Ammon's horn (tissue), 1 donor: ENCODE results near the gene UCN.
A peak's percentile ranks its signal among the peaks of the same experiment; 100 is the strongest.
"Not testable (repeated sequence)": the region's sequence is repeated elsewhere in the genome, so short reads cannot be mapped to it uniquely, and the experiment has no call there.

Experiments used
- DNase-seq: peaks from one replicate; pipeline ENCODE4 v3.0.0-alpha.2; 2016; ENCODE audit warnings: low spot score

The UCN gene

DNA sequence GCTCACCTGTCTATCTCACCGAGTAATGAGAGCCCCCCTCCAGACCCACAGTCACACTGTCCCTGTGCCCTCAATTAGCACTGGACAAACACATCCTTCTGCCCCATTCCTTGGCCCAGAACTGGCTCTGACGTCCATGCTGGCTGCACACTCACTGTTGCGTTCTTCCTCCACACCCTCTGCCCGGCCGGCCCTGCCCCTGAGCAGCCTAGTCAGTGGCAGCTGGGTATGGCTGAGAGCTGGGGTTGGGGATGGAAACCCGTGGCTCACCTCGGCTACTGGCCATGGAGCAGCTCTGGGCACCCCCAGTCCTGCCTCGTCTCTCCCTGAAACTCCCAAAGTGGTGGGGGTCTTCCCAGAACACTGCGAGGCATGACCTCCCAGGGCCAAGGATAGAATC is 6.5 kb upstream of the UCN start:
- no peak for DNase-seq

DNA sequence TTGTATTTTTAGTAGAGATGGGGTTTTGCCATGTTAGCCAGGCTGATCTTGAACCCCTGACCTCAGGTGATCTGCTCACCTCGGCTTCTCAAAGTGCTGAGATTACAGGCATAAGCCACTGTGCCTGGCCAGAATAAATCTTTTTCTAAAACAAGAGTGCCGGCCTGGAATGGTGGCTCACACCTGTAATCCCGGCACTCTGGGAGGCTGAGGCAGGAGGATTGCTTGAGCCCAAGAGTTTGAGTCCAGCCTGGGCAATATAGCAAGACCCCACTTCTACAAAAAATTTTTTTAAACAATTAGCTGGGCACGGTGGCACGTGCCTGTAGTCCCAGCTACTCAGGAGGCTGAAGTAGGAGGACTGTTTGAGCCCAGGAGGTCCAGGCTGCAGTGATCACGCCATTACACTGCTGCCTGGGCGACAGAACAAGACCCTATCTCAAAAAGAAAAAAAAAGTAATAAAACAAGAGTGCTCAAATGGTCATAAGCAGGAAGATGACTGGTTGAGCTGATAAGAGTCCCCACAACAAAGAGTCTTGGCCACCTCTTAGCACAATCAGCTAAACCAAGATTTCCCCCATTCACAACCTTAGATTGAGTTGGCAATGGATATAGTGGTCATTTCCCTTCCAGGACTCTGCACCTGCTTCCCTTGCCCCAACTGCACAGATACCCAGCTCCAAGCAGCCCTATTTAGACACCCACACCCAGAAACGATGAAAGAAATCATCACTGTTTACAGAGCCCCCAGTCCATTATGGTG is 5.8 kb upstream of the UCN start:
- no peak for DNase-seq

DNA sequence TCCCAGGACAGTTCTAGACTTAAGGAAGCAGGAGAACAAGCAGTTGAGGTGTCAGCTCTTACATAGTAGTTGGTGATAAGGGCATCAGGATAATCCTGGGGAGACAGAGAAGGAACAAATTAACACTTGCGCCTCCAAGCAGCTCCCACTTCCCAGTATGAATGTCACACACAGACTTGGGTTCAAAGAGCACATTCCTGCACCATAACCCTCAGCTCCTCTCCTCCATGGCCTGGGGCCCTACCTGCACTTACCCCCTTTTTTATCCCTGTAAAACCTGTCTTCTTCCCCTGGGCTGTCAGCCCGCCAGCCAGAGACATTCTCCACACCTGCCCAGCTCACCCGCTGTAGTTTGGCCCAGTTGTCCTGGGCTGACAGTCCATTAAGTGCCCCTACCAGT is 3.9 kb upstream of the UCN start:
- DNase-seq, result no peak

DNA sequence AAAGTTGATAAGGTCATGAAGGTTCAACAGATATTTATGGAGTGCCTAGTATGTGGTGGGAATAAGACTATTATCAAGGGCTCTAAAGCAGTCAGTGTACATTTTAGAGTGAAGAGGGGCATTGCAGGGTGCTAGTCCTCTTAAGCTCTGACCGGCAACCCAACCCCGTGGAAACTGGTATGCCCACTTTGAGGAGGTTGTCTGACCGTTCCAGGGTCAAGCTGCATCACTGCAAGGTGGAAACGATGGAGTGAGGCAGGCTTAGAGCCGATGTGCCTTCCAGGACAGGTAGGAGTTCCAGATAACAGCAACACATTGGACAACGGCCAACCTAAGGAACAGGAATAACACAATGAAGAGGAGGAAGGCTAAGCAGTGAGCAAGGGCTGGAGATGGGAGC is 1.4 kb upstream of the UCN start:
- DNase-seq, result no peak

DNA sequence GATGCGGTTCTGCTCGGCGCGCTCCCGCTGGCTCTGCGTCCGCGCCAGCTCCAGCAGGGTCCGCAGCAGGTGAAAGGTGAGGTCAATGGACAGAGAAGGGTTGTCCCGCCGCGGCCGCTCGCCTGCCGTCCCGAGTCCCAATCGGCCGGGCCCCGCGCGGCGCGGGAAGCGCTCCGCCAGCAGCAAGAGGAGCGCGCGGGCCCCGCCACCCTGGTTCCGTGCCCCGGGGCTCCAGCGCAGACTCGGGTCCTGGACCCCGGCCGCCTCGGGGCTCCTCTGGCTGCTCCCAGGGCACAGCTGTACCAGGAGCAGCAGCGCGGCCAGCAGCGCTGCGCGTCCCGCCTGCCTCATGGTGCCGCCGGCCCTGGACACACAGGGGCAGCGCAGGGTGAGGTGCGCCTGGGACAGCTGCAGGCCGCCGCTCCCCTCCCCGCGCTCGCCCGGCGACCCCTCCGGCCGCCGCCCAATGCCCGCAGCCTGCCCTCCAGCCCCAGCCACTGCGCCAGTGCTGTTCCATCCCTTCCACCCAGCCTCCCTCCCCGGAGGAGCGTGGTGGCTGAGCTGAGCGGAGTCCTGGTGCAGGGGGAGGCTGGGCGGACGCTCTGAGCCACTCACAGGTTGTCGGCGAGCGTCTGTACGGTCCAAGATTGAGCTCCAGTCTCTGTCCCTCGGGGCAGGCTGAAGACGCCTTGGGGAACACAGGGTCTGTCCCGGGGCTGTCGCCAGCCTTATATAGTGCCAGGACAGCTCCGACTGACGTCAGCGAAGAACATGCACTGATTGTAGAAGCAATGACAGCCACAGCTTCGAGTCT is 493 bp downstream of the UCN start:
- no peak for DNase-seq

DNA sequence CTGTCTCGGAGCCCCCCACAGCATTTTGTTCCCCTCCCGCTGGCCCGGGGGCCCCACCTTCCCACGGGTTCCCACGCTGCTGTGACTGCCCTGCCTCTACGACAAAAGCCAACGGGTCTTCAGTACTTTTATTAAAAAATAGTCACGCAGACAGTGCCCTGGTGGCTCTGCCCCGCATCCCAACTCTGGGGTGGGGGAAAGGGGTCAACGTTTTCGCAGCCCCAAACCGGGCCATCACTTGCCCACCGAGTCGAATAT is 1.0 kb downstream of the UCN start:
- no peak for DNase-seq

DNA sequence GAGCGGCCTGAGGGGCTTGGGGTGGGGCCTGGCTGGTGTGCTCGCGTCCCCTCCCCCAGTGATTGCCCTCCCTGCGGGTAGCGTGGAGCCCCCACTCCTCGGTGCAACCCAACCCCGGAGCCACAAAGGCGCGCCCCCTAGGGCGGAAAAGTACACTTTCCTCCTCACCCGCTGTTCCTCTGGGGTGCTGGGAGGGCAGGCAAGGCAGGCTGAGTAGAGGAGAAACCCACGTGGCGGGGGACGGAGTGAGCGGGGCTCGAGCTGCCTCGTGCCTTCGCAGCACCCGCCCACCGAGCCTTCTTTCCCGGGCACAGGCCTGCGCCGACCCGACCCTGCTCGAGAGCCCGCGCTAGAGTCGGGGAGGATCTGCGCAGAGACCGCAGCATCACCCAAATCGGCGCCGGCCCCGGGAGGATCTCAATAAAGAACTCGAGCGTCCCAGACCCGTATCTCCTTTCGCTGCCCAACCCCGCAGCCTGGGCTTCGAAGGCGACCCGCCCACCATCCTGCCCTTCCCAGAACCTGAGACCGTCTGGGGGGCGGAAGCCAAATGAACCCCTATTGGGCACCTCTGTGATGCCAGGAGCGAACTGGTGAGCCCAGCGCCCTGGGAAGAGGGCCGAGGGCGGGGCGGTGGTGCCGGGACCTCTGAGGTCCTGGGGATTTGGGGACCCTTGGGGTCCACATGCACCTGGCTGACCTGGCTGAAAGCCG is 1.5 kb downstream of the UCN start:
- no peak for DNase-seq

DNA sequence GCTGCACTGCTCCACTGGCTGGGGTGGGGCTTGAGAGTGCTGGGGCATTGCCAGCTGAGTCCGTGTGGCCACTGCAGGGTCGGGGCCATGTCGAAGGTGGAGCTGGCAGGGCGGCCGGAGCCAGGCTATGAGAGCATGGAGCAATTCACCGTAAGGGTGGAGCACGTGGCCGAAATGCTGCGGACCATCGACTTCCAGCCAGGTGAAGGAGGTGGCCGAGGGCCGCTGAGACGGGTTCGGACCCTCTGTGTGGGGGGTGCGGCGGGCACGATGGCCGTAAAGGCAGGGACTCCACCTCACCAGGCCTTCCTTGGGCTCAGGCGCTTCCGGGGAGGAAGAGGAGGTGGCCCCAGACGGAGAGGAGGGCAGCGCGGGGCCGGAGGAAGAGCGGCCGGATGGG is 2.1 kb downstream of the UCN start:
- DNase-seq, result no peak

DNA sequence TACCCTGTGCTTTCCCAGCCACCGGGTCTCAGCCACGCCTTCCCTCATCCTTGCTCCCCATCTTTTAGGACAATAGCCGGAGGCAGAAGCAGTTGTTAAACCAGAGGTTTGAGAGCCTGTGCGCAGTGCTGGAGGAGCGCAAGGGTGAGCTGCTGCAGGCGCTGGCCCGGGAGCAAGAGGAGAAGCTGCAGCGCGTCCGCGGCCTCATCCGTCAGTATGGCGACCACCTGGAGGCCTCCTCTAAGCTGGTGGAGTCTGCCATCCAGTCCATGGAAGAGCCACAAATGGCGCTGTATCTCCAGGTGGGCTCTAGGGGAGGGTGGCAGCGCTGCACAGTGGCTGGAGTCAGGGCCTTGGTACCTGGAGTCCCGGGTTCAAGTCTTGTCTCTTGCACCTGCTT is 2.7 kb downstream of the UCN start:
- DNase-seq, result no peak

DNA sequence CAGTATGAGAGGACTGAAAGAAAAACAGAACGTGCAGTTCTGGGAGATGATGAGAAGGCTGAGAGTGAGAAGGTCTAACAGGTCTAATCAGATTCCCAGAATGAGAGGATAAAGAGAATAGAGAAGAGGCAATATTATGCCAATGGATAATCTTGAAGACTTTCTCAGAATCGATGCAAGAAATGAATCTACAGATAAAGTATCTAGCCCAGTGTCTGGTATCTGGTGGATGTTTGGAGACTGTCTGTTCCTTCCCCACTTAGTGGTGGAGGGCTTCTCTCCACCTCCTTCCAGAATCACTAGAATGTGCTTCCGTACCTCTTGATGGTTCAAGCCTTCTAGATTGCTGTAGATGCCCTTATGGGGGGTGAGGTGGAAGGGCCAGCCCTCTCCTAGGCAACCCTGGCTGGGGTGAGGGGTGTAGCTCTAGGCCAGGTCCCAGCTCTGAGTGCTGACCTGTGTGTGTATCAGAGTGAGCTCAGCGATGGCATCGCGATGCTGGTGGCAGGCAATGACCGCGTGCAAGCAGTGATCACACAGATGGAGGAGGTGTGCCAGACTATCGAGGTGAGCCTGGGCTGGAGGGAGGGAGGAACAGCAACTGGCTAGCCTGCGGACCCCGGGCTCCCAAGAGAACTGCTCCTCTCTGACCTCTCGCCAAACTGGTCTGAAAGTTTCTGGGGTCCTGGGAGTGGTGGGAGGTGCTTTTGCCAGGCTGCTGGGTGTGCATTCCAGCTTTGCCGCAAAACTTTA is 3.6 kb downstream of the UCN start:
- DNase-seq, result no peak

DNA sequence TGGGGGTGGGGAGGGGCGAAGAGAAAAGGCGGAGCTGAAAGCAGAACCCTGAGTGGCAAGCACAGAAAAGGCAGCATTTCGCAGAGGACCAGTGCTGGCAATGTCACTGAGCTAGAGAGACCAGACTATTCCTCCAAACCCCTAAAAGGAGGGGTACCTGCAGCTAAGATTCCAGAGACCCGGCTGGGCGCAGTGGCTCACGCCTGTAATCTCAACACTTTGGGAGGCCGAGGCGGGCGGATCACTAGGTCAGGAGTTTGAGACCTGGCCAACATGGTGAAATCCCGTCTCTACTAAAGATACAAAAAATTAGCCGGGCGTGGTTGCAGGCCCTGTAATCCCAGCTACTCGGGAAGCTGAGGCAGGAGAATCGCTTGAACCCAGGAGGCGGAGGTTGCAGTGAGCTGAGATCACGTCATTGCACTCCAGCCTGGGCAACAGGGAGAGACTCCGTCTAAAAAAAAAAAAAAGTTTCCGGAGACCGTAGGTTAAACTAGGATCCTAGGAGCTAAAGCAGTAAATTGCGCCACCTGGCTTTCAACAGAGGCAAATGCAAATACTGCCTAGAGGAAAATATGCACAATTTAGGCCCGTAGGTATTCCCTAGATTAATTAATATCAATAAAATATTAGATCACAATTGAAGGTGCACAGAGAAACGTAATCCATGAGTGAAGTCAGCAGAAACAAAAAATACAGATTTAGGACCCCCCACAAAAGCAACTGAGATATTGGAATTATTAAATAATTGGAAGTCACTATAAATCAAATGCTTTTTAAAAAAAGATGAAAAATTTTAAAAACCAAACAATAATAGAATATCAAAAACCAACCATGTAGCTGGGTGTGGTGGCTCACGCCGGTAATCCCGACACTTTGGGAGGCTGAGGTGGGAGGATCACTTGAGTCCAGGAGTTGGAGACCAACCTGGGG is 4.9 kb downstream of the UCN start:
- peak; percentile 54 for DNase-seq

DNA sequence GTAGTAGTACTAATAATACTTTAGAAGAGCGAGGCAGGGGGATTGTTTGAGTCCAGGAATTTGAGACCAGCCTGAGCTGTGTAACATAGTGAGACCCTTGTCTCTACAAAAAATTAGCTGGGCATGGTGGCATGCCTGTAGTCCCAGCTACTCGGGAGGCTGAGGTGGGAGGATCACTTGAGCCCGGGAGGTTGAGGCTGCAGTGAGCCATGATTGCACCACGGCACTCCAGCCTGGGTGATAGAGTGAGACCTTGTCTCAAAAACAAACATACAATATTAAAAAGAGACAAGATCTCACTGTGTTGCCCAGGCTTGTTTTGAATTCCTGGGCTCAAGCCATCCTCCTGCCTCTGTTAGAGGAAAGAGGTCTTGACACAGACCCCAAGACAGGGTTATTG is 7.6 kb downstream of the UCN start:
- not testable (repeated sequence) for DNase-seq

DNA sequence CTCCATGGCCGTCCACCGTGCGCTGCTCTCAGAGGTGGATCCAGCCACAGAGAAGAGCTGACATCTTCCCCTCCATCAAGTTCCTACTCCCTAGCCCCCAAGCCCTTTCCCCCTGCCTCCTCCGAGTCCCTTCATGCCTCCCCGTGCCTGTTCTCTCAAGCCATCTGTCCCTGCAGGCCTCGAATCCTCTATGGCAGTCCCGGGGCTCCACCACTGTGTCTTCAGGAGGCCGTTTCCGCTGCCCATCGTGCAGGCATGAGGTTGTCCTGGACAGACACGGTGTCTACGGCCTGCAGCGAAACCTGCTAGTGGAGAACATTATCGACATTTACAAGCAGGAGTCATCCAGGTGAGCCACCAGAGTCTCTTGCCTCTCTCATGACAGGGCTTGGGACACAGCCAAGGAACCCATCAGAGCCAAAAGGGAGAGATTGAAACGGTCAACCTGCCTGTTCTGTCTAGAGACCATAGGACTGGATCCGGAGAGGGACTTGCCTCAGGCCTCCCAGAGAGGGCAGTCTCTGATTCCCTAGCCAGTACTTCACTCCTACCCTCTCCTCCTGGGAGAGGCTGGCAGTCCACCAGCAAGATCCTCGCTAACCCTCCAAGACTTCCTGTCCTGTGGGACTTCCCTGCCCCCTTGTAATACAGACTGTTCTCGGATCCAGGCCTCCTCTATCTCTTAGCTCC is 9.7 kb downstream of the UCN start:
- DNase-seq, result no peak

DNA sequence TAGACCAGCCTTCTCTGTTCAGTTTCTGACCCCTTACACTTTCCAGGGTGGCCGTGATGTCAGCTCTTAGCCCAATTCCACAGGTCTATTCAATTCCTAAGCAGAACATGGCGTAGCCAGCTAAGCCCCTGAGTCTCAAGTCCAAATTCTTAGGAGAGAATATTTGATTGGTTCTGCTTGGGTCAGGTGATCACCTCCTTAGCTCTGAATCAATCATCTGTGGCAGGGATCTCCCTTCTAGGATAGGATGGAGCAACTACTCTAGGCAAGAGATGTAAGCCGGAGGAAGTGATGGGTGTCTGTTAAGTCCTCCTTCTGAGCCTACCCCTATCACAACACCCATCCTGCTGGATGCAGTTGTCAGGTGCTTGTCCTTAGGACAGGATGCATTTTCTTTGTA is 11.1 kb downstream of the UCN start:
- DNase-seq, result no peak

DNA sequence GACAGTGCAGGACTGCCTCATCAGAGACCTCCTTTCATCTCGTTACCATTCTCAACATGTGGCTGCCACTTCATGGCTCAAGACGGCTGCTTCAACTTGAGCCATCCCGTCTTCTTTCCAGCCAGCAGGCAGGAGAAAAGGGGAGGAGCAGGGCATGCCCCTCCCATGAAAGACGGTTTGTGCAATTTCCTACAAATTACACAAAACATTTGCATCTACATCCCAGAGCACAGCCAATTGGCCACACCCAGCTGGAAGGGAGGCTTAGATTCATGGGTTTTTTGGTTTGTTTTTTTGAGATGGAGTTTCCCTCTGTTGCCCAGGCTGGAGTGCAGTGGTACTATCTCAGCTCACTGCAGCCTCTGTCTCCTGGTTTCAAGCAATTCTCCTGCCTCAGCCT is 11.8 kb downstream of the UCN start:
- no peak for DNase-seq

DNA sequence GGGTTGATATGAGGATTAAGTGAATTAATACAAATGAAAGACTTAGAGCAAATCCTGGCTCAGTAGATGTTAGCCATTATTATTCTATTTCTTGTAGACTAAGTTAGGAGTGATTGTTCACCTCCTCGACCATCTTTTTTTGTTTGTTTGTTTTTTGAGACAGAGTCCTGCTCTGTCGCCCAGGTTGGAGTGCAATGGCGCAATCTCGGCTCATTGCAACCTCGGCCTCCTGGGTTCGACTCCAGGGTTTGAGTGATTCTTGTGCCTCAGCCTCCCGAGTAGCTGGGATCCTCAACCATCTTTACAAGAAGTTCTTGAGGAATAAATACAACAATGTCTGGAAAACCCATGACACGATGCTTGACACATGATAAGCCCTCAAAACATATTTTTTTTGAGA is 13.3 kb downstream of the UCN start:
- DNase-seq, result no peak

DNA sequence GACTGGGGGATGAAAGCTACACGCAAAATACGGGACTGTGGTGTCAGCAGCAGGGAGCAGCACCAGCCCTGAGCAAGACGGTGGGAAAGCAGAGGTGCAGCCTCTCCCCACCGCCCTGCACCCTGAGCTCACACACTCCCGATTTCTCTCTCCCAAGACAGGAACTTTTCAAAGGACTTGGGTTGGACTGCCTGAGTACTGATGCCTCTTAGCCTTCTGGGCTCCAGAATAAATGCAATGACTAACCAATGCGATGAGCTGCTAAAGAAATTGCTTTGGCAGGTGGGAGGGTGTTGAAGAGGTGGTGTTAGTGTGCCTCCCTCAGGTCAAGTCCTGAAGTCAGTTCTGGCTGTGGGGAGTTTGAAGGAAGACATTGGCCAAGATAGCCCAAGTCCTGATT is 16.4 kb downstream of the UCN start:
- DNase-seq, result no peak

DNA sequence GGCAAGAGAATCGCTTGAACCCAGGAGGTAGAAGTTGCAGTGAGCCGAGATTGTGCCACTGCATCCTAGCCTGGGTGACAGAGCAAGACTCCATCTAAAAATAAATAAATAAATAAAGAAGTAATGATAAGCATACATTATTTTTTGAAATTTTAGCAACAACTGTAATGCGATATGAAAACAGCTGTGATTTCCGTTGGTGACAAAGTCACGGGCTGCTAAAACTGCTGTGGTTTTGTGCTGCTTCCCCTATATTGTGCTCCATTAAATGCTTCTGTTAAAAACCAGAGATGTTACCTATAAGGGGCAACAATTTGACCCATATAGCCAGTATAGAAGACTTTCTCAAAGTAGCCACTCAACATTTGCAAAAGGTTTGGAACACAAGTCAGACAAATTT is 17.7 kb downstream of the UCN start:
- no peak for DNase-seq

DNA sequence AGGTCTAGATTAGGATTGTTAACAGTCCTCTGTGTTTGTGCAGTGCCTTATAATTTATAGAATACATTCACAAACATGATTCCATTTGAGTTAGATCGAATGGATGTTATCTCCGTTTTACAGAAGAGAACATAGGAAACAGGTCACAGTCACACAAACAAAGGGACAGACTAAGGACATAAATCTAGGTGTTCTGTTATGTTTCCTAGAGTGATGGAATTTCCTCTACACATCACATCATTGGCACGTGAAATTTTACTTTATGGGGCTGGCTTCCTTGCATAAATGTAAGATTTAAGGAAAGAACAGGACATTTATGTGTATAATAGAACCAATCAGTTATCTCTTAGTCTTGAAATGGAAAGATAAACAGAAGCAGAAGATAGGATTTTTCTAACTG is 19.6 kb downstream of the UCN start:
- no peak for DNase-seq

DNA sequence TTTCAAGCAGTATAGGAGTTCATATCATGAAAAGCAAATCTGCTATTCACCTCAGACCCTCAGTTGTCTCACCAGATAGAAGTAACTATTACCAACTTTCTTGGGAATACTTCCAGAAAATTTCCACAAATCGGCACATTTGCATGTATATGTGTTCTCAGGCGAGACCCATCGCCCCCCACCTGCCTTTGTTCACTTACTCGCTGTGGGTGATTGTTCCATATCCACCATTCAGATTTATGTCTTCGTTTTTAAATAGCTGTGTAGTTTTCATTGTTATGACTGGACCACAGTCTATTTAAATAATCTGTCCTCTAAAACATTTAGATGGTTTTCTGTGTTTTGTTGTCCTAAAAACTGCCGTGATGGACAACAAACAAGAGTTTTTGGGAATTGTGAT is 22.8 kb downstream of the UCN start:
- no peak for DNase-seq

DNA sequence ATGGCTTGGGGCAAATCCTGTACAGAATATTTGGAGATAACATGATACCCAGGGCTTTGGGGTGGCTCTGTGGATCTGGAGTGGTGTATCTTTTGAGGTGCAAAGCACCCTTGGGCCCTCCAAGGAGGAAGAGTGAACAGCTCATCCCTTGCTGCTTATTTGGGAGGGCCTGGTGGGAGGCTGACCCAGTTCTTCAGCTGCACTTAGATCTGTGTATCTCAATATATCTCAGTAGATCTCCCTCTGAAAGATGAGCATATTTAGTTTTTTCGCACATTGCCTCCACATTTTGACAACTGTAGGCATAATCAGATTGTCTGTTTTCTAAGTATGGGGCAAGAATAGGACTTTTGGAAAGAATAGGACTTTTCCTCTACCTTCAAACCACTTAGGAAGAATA is 23.2 kb downstream of the UCN start:
- no peak for DNase-seq
